ENCODE data around the gene ARHGAP15.

ARHGAP15 gene

DNA sequence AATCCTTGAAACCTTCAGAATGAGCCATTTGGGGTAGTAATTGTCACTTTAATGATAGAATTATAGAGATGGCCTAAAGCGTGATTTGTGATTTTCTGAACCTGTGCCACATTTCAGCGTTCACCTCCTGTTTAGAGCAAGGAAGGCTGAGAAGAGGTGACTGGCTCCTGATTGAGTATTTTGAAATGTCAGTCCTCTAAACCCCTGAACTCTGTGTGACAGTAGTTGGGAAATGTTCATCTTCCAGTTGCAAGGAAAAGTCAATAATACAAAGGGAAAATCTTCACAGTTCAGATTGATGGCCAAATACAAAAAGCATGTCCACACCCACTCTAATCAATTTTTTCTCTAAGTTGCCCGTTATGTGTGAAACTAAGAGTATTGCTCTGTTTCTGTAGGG is 305.2 kb downstream of the ARHGAP15 start:
- no peak for TF ChIP-seq ZNF274 (IDR thresholded peaks at IDR 0.05; ENCODE audit: low read depth, low read length)
- no peak overlapping the region for H3K4me3 ChIP-seq (ENCODE audit: low read length)

DNA sequence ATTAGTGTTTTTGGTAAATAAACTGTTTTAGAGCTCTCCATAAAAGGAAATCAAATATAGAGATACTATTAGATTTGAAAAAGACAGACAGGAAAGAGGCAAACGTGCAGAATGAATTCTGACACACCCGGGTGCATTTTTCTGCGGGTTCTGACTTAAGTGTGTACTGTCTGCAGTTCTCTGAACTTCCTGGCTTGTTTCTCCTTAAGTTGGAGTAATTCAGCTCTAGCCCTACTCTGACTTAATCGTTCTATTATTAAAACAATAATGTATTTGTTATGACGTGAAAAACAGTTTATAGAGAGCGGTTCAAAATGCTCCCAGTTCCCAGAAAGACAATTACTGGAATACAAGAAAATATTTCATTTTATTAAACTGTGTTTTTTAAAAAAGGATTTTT is 305.9 kb downstream of the ARHGAP15 start:
- no peak for TF ChIP-seq ZNF274 (IDR thresholded peaks at IDR 0.05; ENCODE audit: low read depth, low read length)
- no peak overlapping the region for H3K4me3 ChIP-seq (ENCODE audit: low read length)

DNA sequence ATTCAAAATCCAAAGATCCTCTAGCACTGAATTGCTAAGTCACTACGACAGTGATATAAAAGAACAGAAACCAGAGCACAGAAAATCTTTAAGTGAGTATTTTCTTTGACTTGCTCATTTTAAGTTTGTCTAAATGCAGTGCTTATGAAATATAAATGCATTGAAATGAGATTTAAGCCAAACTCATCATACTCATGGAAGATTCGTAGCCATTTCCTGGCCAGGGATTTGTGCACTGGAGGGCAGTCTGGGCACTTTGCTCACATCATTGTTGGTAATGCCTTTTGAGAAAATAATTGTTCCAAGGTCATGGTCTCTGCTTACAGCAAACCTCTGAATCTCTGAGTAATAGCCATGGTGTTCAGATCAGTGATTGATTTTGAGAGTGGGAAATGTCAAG is 307.7 kb downstream of the ARHGAP15 start:
- no peak for TF ChIP-seq ZNF274 (IDR thresholded peaks at IDR 0.05; ENCODE audit: low read depth, low read length)
- no peak overlapping the region for H3K4me3 ChIP-seq (ENCODE audit: low read length)

DNA sequence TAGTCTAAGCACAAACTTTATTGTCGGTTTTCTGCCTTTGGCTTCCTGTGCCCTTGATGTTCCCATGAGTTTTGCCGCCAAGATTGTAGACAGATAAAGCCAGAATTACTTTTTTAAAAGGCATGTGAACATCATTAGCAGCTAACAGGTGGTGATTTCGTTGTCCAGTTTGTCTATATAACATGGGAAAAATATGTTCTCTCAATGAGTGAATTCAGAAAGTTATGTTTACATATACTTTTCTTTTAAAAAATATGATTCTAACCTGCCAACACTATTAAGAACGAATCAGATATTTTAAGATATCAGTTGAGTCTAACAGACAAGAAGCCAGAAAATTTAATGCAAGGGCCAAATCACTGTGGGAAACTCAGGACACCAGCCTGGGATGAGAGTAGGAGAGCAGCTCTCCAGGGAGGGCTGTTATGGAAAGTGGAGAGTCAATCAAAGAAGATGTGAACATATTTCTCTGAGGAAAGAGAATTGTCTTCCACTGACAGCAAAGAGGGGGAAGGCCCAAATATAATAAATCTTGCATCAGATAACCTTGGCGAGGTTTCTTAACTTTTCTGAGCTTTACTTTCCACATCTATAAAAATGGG is 311.3 kb downstream of the ARHGAP15 start:
- TF ChIP-seq ZNF274 (IDR thresholded peaks at IDR 0.05; ENCODE audit: low read depth, low read length) = no peak
- H3K4me3 ChIP-seq (ENCODE audit: low read length) = no peak overlapping the region

DNA sequence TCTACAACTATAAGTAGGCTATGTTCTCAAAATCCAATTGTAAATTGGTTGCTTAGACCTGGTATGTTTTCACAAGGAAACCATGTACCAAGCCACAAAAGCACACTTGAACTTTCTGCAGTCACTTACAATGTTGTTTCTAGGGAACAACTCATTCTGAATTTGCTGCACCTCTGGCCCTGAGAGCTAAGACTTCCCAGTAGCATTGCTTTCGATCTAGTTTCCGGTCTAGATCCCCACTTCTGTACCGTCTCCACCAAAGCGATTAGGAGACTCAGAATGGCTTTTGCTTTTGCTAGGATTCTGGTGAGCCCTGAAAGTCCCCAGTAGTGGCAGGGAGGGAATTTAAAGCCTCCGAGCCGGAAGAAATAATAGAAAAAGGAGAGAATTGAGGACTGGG is 313.0 kb downstream of the ARHGAP15 start:
- no peak overlapping the region for H3K4me3 ChIP-seq (ENCODE audit: low read length)
- TF ChIP-seq ZNF274 (IDR thresholded peaks at IDR 0.05; ENCODE audit: low read depth, low read length) = no peak

DNA sequence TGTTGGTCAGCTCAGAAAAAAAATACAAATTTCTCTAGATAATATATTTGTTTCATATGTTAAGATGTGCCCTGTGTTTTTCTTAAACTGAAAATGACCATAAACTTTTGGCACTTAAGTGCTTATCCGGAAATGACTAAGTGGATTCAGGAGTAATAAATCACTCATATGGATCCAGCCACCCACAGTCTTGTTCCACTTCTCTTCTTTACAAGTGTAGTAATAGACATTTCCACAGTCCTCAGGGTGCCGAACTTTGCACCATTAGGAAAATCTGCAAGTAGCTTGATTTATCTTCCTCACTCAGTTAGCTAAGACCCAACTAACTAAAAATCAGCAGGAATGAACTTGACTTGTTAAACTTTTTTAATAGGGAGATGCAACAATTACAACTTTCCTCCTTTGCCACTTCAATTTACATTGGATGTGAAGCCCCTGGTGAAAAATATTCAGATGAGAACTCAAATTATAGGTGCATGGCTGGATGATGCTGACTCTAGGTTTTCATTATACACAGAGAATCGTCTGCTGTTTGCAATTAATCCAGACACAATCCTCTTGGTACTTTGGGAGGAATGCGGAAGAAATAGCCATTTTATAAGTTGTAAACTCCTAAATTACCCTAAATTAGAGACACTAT is 322.5 kb downstream of the ARHGAP15 start:
- TF ChIP-seq ZNF274 (IDR thresholded peaks at IDR 0.05; ENCODE audit: low read depth, low read length) = no peak
- no peak overlapping the region for H3K4me3 ChIP-seq (ENCODE audit: low read length)

DNA sequence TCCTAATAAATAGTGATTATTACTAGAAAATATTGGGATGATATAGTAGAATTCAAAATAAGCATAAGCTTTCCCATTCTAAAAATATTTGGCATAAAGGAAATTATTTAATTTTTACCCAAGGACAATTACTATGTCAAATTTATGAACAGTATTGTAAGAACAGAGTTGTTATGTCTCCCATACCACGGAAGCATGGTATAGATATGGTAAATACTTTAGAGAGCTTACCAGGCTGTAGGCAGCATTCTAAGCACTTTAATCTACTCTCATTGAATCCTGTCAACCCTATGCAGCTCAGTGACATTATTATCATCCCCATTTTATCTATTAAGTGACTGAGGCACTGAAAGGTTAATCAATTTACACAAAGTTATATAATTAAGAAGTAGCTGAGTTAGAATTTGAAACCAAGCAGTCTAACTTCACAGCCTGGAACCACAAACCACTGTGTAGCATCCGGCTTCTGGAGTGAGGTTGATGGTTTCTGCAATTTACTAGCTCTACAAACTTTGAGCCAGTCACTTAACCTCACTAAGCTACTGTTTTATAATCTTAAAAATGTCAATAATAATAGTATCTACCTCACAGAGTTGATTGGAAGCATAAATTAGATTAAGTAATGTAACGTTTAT is 323.7 kb downstream of the ARHGAP15 start:
- H3K4me3 ChIP-seq (ENCODE audit: low read length) = no peak overlapping the region
- no peak for TF ChIP-seq ZNF274 (IDR thresholded peaks at IDR 0.05; ENCODE audit: low read depth, low read length)

DNA sequence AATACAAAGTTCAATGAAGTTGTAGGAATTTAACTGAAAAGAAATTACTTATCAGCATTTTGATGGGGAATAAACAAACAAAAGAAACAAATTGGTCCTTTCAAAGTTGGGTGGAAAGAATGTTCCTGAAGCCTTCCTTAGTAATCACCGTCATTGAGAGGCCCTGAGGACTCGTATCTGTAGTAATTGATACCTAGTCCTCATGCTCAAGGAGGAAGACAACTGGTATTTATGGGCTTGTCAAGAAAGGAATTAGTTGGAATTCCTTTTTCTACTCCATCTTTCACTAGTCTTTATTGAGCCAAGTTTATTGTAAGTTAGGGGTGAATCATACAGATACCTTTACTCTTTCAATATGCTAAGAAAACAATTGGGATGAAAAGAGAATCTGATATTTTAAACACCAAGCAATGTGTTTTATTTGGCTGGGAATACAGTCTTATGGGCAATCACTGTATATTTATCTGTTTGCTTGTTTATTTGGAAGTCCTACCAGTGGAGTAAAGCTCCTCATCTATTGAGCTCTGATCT is 324.8 kb downstream of the ARHGAP15 start:
- no peak overlapping the region for H3K4me3 ChIP-seq (ENCODE audit: low read length)
- TF ChIP-seq ZNF274 (IDR thresholded peaks at IDR 0.05; ENCODE audit: low read depth, low read length) = no peak

DNA sequence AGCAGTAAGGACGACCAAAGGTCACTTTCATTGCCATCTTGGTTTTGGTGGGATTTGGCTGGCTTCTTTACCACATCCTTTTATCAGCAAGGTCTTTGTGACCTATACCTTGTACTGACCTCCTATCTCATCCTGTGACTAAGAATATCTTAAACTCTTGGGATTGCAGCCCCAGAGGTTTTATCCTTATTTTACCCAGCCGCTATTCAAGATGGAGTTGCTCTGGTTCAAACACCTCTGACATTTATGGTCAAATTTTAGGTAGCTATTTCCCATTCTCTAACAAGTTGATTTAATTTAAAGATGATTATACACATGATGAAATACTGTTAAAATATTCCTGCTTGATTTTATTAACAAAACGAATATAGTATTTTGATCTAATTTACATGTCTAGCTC is 326.1 kb downstream of the ARHGAP15 start:
- TF ChIP-seq ZNF274 (IDR thresholded peaks at IDR 0.05; ENCODE audit: low read depth, low read length) = no peak

DNA sequence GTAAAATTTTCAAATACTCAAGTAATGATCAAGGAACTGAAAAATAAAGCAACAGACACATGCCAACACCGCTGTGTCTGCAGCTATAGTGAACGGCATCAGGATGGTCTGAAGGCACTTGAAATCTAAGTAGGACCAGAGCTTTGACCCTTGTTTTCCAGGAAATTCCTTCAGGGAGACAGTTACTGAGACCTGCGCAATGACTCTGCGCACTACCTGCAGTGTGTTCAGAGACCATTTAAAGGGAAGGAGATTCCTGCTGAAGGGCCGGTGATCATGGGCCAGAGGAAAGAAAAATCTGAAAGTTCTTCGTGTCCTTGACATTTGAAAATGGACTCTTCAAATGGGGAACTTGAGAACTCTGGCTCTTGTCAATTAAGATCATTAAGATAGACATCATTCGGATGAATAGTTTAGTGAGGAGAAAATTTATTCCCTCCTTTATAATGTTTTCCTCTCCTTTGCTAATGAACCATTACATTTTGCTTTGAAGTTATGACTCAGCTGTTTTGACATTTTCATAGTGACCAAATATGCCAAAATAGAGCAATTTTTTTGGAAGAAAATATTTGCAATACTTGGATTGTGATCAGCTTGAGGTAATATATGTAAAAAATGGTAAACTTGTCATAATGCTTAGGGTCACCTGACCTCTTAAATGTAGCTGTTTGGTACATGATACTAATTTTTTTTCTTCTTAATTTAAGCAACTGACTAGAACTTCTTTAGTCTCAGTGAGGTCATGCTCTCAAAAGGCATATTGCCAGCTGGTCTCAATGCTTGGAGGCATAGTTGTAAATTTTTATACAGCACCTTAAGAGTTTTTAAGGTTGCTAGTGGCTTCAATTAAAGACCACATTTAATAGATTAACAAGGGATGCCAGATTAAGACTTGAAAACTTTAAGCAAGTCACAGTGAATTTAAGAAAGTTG is 329.3 kb downstream of the ARHGAP15 start:
- no peak for TF ChIP-seq ZNF274 (IDR thresholded peaks at IDR 0.05; ENCODE audit: low read depth, low read length)
- no peak overlapping the region for H3K4me3 ChIP-seq (ENCODE audit: low read length)

More for the DNA sequence above, 326.1 kb downstream of the ARHGAP15 start:
- no peak overlapping the region for H3K4me3 ChIP-seq (ENCODE audit: low read length)

DNA sequence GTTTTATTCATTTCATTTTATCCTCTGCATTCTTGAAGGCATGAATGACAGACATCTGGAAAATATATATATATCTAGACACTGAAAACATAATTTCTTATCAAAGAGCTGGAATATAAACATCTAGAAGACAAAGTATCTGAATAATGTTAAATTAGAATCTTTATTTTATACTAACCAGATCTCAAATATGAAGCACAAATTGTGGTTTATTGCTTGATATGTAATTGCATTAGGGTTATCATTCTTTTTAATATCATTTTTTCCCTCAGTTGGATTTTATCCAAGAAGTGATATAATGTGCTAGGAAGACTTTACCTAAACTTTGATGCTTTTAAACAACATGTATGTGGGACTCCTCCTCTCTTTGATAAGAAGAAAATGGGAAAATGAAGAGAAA is 331.2 kb downstream of the ARHGAP15 start:
- TF ChIP-seq ZNF274 (IDR thresholded peaks at IDR 0.05; ENCODE audit: low read depth, low read length) = no peak
- no peak overlapping the region for H3K4me3 ChIP-seq (ENCODE audit: low read length)

DNA sequence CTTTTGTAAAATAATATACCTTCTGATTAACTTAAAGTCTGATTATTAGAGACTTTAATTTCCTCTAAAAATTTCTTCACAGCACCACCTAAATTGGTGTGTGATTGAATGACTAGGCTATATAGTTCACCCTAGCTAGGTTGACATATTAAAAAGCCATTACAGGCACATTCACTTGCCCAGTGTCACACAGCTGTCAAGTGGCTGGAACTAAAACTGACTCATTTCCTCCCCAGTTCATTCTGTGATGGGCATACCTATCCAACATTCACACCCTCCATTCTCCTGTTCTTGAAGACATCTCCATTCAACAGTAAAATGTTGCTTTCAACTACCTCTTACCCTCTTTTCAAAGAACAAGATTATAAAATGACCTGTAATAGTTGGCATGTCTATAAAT is 334.5 kb downstream of the ARHGAP15 start:
- no peak overlapping the region for H3K4me3 ChIP-seq (ENCODE audit: low read length)
- no peak for TF ChIP-seq ZNF274 (IDR thresholded peaks at IDR 0.05; ENCODE audit: low read depth, low read length)

DNA sequence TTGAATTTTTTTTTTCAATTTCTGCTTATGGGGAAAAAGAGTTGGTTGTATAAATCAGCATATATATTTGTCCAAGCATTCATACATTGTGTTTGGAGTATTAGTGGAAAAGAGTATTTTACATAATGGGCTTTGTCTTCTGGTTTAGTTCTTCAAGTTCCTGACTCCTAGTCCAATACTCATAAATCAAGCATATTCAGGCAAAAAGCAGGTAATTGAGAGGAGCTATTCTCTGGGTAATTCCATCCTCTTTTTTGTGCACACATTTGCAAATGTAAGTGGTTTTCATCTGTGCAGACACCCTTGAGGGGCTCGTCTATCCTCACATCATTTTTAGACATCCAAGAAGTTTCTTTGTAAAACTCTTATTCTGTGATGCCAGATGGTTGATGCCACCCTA is 337.2 kb downstream of the ARHGAP15 start:
- H3K4me3 ChIP-seq (ENCODE audit: low read length) = no peak overlapping the region
- TF ChIP-seq ZNF274 (IDR thresholded peaks at IDR 0.05; ENCODE audit: low read depth, low read length) = no peak

DNA sequence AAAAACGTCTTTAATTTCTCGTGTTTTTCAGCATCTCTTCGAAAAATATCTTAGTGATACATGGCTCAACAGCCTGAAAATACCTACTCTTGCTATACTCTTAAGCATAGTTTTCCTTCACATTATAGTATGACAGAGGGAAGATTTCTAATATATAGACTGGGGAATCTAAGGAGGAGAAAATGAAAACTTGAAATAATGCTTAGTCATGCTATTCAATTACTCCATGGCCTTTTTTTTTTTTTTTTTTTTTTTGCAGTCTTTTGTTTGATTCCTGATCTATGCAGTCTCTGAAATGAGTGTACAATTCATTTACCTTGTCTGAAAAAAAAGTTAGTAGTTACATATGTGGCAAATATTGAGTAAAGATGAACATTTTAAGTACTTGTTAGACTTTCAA is 337.8 kb downstream of the ARHGAP15 start:
- no peak overlapping the region for H3K4me3 ChIP-seq (ENCODE audit: low read length)
- TF ChIP-seq ZNF274 (IDR thresholded peaks at IDR 0.05; ENCODE audit: low read depth, low read length) = no peak

Data from GM08714 (cell line).